Natural killer cell (primary cell): ENCODE data around the gene SPEN. TPM values are rescaled to one million over a fixed set of nuclear protein-coding genes. Genes with fewer than 3 reads are reported as not detected.

Experiments used
- ATAC-seq, 3 donors: fragments of 150-1000 bp in 2 of 3; fragments of 200-7000 bp in 1 of 3; cut with Tn5 transposase; 1 replicate in 1 of 3; 2 replicates in 2 of 3; pipeline ENCODE4 v1.10.0; 2021; ENCODE audit warnings: mild to moderate bottlenecking in 2 of 3, moderate library complexity in 2 of 3
- DNase-seq, 2 donors: peaks; one replicate each; pipeline versions ENCODE4 v3.0.0 to v3.0.0-alpha.2; 2013 to 2021; ENCODE audit warnings: mixed read lengths in 1 of 2
- H3K27ac ChIP-seq: one replicate; pipeline ENCODE4 v1.5.1; 2013; ENCODE audit warnings: mild to moderate bottlenecking, low read length
- H3K27me3 ChIP-seq: one replicate; pipeline ENCODE4 v1.6.1; 2013; ENCODE audit warnings: low read length; ENCODE audit not compliant: control insufficient read depth, insufficient read depth
- H3K36me3 ChIP-seq: one replicate; pipeline ENCODE4 v1.6.1; 2013; ENCODE audit warnings: low read length; ENCODE audit not compliant: control insufficient read depth, insufficient read depth
- H3K4me1 ChIP-seq: one replicate; pipeline ENCODE4 v1.6.1; 2013; ENCODE audit warnings: low read length; ENCODE audit not compliant: control insufficient read depth, insufficient read depth
- H3K4me3 ChIP-seq: one replicate; pipeline ENCODE4 v1.5.1; 2013; ENCODE audit warnings: low read length
- H3K9me3 ChIP-seq: one replicate; pipeline ENCODE4 v1.6.1; 2013; ENCODE audit warnings: low read length; ENCODE audit not compliant: control insufficient read depth, insufficient read depth
- H3K27ac Mint-ChIP-seq, 2 donors: one replicate each; pipeline ENCODE4 v1.8.0; 2022; ENCODE audit warnings: mild to moderate bottlenecking in 2 of 2, mixed read lengths in 2 of 2, moderate library complexity in 1 of 2
- H3K27me3 Mint-ChIP-seq, 2 donors: one replicate each; pipeline ENCODE4 v1.8.0; 2022; ENCODE audit warnings: low read depth in 2 of 2, mixed read lengths in 2 of 2
- H3K36me3 Mint-ChIP-seq: one replicate; pipeline ENCODE4 v1.8.0; 2022; ENCODE audit warnings: mixed read lengths
- H3K4me1 Mint-ChIP-seq, 2 donors: one replicate each; pipeline ENCODE4 v1.8.0; 2022; ENCODE audit warnings: mixed read lengths in 2 of 2
- H3K4me3 Mint-ChIP-seq: one replicate; pipeline ENCODE4 v1.8.0; 2022; ENCODE audit warnings: mild to moderate bottlenecking, moderate library complexity, mixed read lengths
- H3K9me3 Mint-ChIP-seq, 2 donors: one replicate each; pipeline ENCODE4 v1.8.0; 2022; ENCODE audit warnings: mixed read lengths in 2 of 2
- CTCF ChIP-seq: fragments of 200-600 bp; IDR thresholded peaks from one replicate; pipeline ENCODE4 v1.8.0; 2022; ENCODE audit warnings: antibody characterized with exemption
- WGBS: methylation state at CpG from one replicate; pipeline ENCODE4 v1.1.7; 2013; ENCODE audit warnings: missing lambda C conversion rate; ENCODE audit not compliant: insufficient coverage; 5-methylcytosine and 5-hydroxymethylcytosine counted together
- intact Hi-C: fragments of 100-400 bp; cut with micrococcal nuclease; formaldehyde crosslinking; loops from one replicate; pipeline ENCODE4 v1.14.2; 2022
- total RNA-seq, 4 donors: library from RNA; stranded (reverse); fragments of 120-200 nt in 1 of 4; gene quantifications; one replicate each; pipeline versions ENCODE4 v1.2.3 to v1.2.4, GENCODE V29; 2013 to 2022

Gene SPEN
- total RNA-seq, 3 donors from 2014 or later (not counting 1 experiment from before 2014, with no cell fraction given), result 98.1 to 114 (median 105) TPM

- Histone ChIP-seq H3K4me1 (peaks cover 12% of the 10 kb centered on the region), H3K4me3 (no peak overlapping the region), H3K27me3 (no peaks in the 10 kb centered on the region), H3K27ac (no peak overlapping the region), H3K9me3 (no peaks in the 10 kb centered on the region), H3K36me3 (peaks cover 5% of the 10 kb centered on the region)
- Mint-ChIP-seq H3K27ac (peak overlapping the region; percentile 5 to 22), H3K4me1 (peaks cover 40 to 56% of the 10 kb centered on the region in 2 donors), H3K27me3 (no peaks in the 10 kb centered on the region), H3K36me3 (no peaks in the 10 kb centered on the region), H3K4me3 (no peak overlapping the region), H3K9me3 (no peaks in the 10 kb centered on the region)
- no peak for DNase-seq
- TF ChIP-seq CTCF, result no peak
- no peak for ATAC-seq
- intact Hi-C loops, result no loop called here
Measured at GRCh38 chr1:15956150-15956549, 108.6 kb downstream of the SPEN start.

GRCh38 chr1:15957221-15958095 lies 110.0 kb downstream of the SPEN start:
- 90% methylated on average over 15 of the region's 15 CpGs for WGBS
- no peak overlapping the region for H3K4me3 Mint-ChIP-seq
- H3K9me3 Mint-ChIP-seq, result no peaks in the 10 kb centered on the region

GRCh38 chr1:15958111-15958510 lies 110.6 kb downstream of the SPEN start:
- no peaks in the 10 kb centered on the region for H3K9me3 Mint-ChIP-seq
- peak overlapping the region in 1 of 2 donors; percentile 68 for H3K27ac Mint-ChIP-seq
- intact Hi-C loops, result no loop called here
- H3K27me3 Mint-ChIP-seq, result no peaks in the 10 kb centered on the region
- no peak for TF ChIP-seq CTCF
- 82% methylated on average over 5 of the region's 5 CpGs for WGBS
- H3K4me3 ChIP-seq, result no peak overlapping the region
- no peak overlapping the region for H3K27ac ChIP-seq
- peaks cover 3% of the 10 kb centered on the region for H3K4me1 ChIP-seq
- H3K36me3 Mint-ChIP-seq, result no peaks in the 10 kb centered on the region
- peaks cover 30 to 42% of the 10 kb centered on the region in 2 donors for H3K4me1 Mint-ChIP-seq
- H3K27me3 ChIP-seq, result no peaks in the 10 kb centered on the region
- no peak overlapping the region for H3K4me3 Mint-ChIP-seq
- no peaks in the 10 kb centered on the region for H3K9me3 ChIP-seq
- DNase-seq (no peak), ATAC-seq (no peak)
- peaks cover 5% of the 10 kb centered on the region for H3K36me3 ChIP-seq

More at GRCh38 chr1:15957221-15958095, 110.0 kb downstream of the SPEN start:
- Mint-ChIP-seq H3K27me3 (no peaks in the 10 kb centered on the region), H3K4me1 (peaks cover 31 to 46% of the 10 kb centered on the region in 2 donors), H3K27ac (peak overlapping the region in 1 of 2 donors; percentile 12), H3K36me3 (no peaks in the 10 kb centered on the region)
- Histone ChIP-seq H3K9me3 (no peaks in the 10 kb centered on the region), H3K27ac (no peak overlapping the region), H3K27me3 (no peaks in the 10 kb centered on the region), H3K36me3 (peaks cover 5% of the 10 kb centered on the region), H3K4me1 (peaks cover 3% of the 10 kb centered on the region), H3K4me3 (no peak overlapping the region)
- ATAC-seq (no peak), DNase-seq (no peak)
- intact Hi-C loops, result no loop called here
- no peak for TF ChIP-seq CTCF
